Smooth muscle cell (in vitro differentiated cells): ENCODE data around the gene EPS15. TPM values are rescaled to one million over a fixed set of nuclear protein-coding genes. Genes with fewer than 3 reads are reported as not detected.

Source experiments
- DNase-seq: peaks from one replicate; lab custom pipeline; 2025; ENCODE audit not compliant: unreplicated experiment; lab: John Stamatoyannopoulos, UW
- H2AFZ ChIP-seq: fragments of 200-600 bp; sonication (generic); 2 replicates; pipeline ENCODE4 v1.6.0; 2016; ENCODE audit warnings: antibody characterized with exemption, low read depth, mild to moderate bottlenecking
- H3F3A ChIP-seq: fragments of 200-600 bp; sonication (generic); 2 replicates; pipeline ENCODE4 v1.6.0; 2017; ENCODE audit warnings: antibody characterized with exemption, low read depth
- H3K27ac ChIP-seq: fragments of 200-600 bp; sonication (generic); 2 replicates; pipeline ENCODE4 v1.5.1; 2016; ENCODE audit warnings: low read depth, mild to moderate bottlenecking
- H3K27me3 ChIP-seq: fragments of 200-600 bp; sonication (generic); 2 replicates; pipeline ENCODE4 v1.6.1; 2016; ENCODE audit warnings: low read depth, mild to moderate bottlenecking
- H3K36me3 ChIP-seq: fragments of 200-600 bp; sonication (generic); 2 replicates; pipeline ENCODE4 v1.5.1; 2016; ENCODE audit warnings: low read depth
- H3K4me1 ChIP-seq: fragments of 200-600 bp; sonication (generic); 2 replicates; pipeline ENCODE4 v1.5.1; 2016; ENCODE audit warnings: low read depth
- H3K4me2 ChIP-seq: fragments of 200-600 bp; sonication (generic); 2 replicates; pipeline ENCODE4 v1.6.0; 2016; ENCODE audit warnings: mild to moderate bottlenecking
- H3K4me3 ChIP-seq: fragments of 200-600 bp; sonication (generic); 2 replicates; pipeline ENCODE4 v1.5.1; 2016; ENCODE audit warnings: mild to moderate bottlenecking
- H3K79me2 ChIP-seq: fragments of 200-600 bp; sonication (generic); 2 replicates; pipeline ENCODE4 v1.6.0; 2016; ENCODE audit warnings: low read depth, mild to moderate bottlenecking
- H3K9ac ChIP-seq: fragments of 200-600 bp; sonication (generic); 2 replicates; pipeline ENCODE4 v1.6.0; 2016; ENCODE audit warnings: low read depth
- H3K9me3 ChIP-seq: fragments of 200-600 bp; sonication (generic); replicated peaks from 2 replicates; pipeline ENCODE4 v1.5.1; 2016; ENCODE audit warnings: low read depth
- H4K20me1 ChIP-seq: fragments of 200-600 bp; sonication (generic); 2 replicates; pipeline ENCODE4 v1.6.0; 2016; ENCODE audit warnings: low read depth
- CTCF ChIP-seq: fragments of 200-600 bp; sonication (generic); IDR thresholded peaks from 2 replicates; pipeline ENCODE4 v1.5.1; 2017; ENCODE audit warnings: borderline replicate concordance, mild to moderate bottlenecking, antibody characterized with exemption; ENCODE audit not compliant: insufficient read depth, poor library complexity, severe bottlenecking
- WGBS: methylation state at CpG from one replicate; pipeline ENCODE4 v1.1.7; 2016; ENCODE audit warnings: low lambda C conversion rate; 5-methylcytosine and 5-hydroxymethylcytosine counted together
- polyA plus RNA-seq: library from polyadenylated mRNA; unstranded; fragments of >200 nt; fragmentation: Nextera tagmentation; extraction: Ambion mirVana; gene quantifications from 2 replicates; pipeline ENCODE4 v1.2.1, GENCODE V29; 2016
- total RNA-seq: library from RNA; depleted of rRNA; stranded (reverse); fragments of >200 nt; gene quantifications from 2 replicates; pipeline ENCODE4 v1.2.3, GENCODE V29; 2014

Gene EPS15
- total and polyA plus RNA-seq, 2 experiments from 2014 or later, result 9.0 to 54.3 TPM

GRCh38 chr1:51557168-51557567 is 38.1 kb upstream of the EPS15 start:
- no peak for DNase-seq
- Histone ChIP-seq H3K27ac (peak overlapping the region; percentile 6), H3K36me3 (no peaks in the 10 kb centered on the region), H3F3A (no peaks in the 10 kb centered on the region), H3K9me3 (no peaks in the 10 kb centered on the region), H2AFZ (no peak overlapping the region), H3K4me2 (no peak overlapping the region), H3K9ac (no peak overlapping the region), H3K79me2 (no peaks in the 10 kb centered on the region), H3K27me3 (no peaks in the 10 kb centered on the region), H3K4me1 (no peaks in the 10 kb centered on the region), H3K4me3 (no peak overlapping the region), H4K20me1 (no peaks in the 10 kb centered on the region)
- TF ChIP-seq CTCF, result no peak

GRCh38 chr1:51555866-51556619 is 37.0 kb upstream of the EPS15 start:
- no peaks in the 10 kb centered on the region for H3F3A ChIP-seq
- no peak overlapping the region for H3K4me3 ChIP-seq
- H3K4me2 ChIP-seq, result no peak overlapping the region
- no peak overlapping the region for H3K9ac ChIP-seq
- no peaks in the 10 kb centered on the region for H3K9me3 ChIP-seq
- 90% methylated on average over 4 of the region's 4 CpGs for WGBS
- no peaks in the 10 kb centered on the region for H3K4me1 ChIP-seq
- no peaks in the 10 kb centered on the region for H4K20me1 ChIP-seq
- no peak for TF ChIP-seq CTCF
- no peaks in the 10 kb centered on the region for H3K36me3 ChIP-seq
- H3K27ac ChIP-seq, result no peak overlapping the region
- no peak overlapping the region for H2AFZ ChIP-seq
- DNase-seq, result no peak
- H3K79me2 ChIP-seq, result no peaks in the 10 kb centered on the region
- no peaks in the 10 kb centered on the region for H3K27me3 ChIP-seq

- H2AFZ ChIP-seq, result no peak overlapping the region
- TF ChIP-seq CTCF, result no peak
- H3K9me3 ChIP-seq, result no peaks in the 10 kb centered on the region
- no peaks in the 10 kb centered on the region for H3K36me3 ChIP-seq
- WGBS, result 85% methylated on average over 3 of the region's 3 CpGs
- H3K27me3 ChIP-seq, result no peaks in the 10 kb centered on the region
- no peaks in the 10 kb centered on the region for H3K4me1 ChIP-seq
- no peaks in the 10 kb centered on the region for H4K20me1 ChIP-seq
- no peaks in the 10 kb centered on the region for H3F3A ChIP-seq
- no peak overlapping the region for H3K27ac ChIP-seq
- no peak overlapping the region for H3K9ac ChIP-seq
- no peak overlapping the region for H3K4me2 ChIP-seq
- DNase-seq, result no peak
- no peak overlapping the region for H3K4me3 ChIP-seq
- H3K79me2 ChIP-seq, result no peaks in the 10 kb centered on the region
These were observed 34.8 kb upstream of the EPS15 start for GRCh38 chr1:51553911-51554310.
